Endometrium (tissue), 2 donors: ENCODE data around the gene ELMO1.

Source experiments
- FAIRE-seq: peaks from 2 replicates; lab custom pipeline; 2012; peaks lifted over from hg19 to GRCh38; lab: Jason Lieb, UNC
- donor health status: control.
- donor health status: control.

The ELMO1 gene

GRCh38 chr7:37368540-37368939 lies 80.1 kb downstream of the ELMO1 start:
- FAIRE-seq: no peak

GRCh38 chr7:37367010-37367409 lies 81.7 kb downstream of the ELMO1 start:
- FAIRE-seq: no peak

- no peak for FAIRE-seq
Measured at GRCh38 chr7:37366445-37366844, 82.2 kb downstream of the ELMO1 start.

DNA sequence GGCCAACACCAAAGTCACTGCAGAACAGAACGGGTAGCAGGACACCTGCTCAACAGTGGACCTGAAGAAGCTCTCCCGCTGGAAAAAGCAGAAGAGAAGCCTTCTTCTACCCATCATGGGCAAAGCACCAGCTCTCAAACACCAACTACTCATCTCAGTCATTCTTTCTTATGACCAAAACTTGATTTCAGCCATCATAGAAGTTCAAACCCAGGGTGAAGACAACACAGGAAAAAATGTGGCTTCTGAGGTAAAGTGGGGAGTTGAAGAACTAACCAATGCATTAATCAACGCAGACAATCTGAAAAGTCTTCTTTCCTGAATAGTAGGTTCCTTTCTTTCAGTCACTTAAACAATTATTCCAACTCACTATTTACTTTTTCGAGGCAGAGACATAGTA lies 83.3 kb downstream of the ELMO1 start:
- no peak for FAIRE-seq

DNA sequence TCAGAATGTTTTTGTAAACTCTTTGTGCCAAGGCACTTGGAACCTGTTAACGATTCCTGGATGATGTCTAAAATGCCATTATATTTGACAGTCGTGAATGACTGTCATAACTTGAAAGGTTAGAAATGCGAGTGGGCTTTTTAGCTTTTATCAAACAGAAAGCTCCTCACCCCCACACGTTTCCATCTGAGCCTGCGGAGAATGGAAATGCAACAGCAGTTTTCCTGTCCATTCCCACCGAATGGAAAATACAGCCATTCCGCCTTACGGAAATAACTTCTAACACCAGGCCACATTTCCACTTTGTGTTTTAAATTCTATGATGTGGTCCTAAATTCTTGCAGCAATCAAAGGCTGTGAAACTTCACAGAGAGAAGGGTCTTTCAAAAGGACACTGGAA lies 83.8 kb downstream of the ELMO1 start:
- FAIRE-seq: no peak

DNA sequence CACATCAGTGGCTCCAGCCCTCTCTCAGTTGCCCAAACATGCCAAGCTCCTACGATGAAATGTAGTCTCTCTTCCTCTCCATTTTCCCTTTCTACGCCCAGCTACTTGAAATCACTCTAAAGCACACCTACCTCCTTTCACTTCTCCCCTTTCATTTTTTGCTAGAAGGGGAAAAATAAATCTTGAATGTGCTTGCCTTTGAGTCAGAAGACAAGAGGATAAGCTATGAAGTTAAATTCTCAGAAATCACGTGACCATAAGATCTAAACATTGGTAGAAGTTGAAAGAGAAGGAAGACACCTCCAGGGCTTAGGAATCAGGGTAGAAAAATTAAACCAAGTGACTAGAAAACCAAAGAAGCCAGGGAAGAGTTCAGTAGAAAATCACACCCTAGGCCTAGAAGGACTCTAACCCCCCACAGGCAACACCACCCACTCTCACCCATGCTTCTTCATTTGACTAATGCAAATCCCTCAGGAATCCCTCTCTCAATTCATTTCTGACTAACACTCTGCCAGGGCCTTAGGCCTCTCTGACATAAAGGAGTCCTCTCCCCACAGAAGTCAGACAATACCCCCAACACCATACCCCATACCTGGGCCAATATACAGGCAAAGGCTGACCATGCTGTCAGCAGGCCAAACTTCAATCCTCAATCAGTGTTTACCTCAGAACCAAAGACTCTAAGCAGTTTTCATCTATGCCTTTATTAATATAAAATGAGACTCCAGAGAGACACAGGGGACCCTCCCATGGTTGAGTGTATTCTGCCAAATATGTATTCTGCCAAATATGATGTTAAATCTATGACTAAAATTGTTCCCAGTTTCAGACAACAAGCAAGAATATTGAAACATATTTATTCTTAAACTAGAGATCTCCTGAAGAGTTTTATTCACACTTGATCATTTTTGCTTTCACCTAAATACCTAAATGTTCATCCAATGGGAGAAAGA lies 84.8 kb downstream of the ELMO1 start:
- FAIRE-seq: no peak

DNA sequence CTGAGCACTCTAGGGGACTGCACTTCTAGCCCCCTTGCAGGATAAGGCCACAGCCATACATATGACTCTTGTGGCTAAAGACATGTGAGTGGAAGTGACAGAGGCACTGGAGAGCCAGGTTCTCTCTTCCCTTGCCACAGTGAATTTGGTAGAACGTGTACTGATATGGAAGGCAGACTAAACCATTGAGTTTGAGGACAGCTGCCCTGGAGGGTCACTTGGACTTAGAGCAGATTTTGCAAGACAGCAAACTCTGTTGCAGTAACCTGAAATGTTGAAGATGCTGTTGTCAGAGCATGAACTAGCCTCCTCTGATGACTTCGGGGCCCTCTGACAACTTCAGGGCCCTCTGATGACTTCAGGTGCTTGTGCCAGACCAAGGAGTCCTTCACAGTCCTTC lies 85.9 kb downstream of the ELMO1 start:
- FAIRE-seq: no peak

- FAIRE-seq: no peak
Measured at GRCh38 chr7:37360484-37360883, 88.2 kb downstream of the ELMO1 start.

GRCh38 chr7:37359662-37360444 lies 88.8 kb downstream of the ELMO1 start:
- no peak for FAIRE-seq

- FAIRE-seq: no peak
Measured at GRCh38 chr7:37359180-37359579, 89.5 kb downstream of the ELMO1 start.

GRCh38 chr7:37357637-37357996 lies 91.0 kb downstream of the ELMO1 start:
- FAIRE-seq: no peak

GRCh38 chr7:37356911-37357636 lies 91.6 kb downstream of the ELMO1 start:
- FAIRE-seq: no peak

DNA sequence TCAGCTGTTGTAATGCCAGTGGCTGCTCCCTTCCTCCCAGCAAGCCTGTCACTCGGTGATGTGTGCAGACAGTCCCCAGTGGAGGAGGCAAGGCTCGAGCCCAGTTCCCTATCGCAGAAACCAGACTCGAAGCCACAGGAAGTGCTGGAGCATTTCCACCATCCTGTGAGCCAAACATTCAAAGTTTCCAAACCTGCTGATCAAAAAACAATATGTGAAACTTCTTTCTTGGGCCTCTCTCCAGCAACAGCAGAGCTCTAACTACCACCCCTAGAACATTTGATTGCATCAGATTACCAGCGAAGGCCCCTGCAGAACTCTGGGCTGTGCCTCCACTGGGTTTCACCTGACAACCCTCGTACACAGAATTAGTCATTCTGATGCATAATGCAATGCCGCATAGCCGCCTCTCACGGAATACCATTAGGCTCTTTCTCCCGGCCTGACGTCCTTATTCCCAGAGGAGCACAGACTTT lies 94.0 kb downstream of the ELMO1 start:
- FAIRE-seq: no peak

DNA sequence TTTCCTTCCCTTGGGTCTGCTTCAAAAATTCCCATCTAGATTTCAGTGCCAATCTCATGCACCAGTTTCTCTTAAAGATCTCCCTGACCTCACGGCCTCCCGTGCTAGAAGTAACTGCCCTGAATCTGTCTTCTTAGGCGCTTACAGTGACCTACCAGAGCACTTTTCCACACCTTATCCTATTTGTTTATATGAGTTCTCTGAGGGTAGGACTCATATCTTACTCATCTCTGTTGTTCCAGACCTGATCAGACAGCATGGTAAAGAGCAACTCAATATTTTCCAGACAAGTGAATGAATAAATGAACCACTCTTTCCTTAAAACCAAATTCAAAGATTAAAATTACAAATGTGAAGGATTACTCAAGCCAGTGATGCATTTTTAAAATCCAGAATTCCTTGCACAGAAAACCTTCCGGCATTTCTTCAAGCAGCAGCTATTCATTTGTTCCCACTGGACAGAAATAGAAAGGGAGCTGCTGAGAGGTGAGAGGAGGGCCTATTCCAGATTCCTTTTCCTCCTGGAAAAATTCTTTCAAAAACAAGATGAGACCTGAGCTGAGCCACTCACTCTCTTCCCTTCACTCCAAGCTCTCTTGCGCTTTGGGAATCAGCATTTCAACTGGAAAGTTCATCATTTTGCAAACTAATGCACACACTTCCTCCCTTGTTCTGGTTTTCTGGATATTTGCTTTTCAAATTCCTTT lies 94.6 kb downstream of the ELMO1 start:
- no peak for FAIRE-seq

GRCh38 chr7:37352974-37353948 lies 95.4 kb downstream of the ELMO1 start:
- no peak for FAIRE-seq

GRCh38 chr7:37352251-37352880 lies 96.3 kb downstream of the ELMO1 start:
- FAIRE-seq: no peak

- no peak for FAIRE-seq
Measured at GRCh38 chr7:37351716-37352115, 96.9 kb downstream of the ELMO1 start.

GRCh38 chr7:37349979-37350590 lies 98.6 kb downstream of the ELMO1 start:
- FAIRE-seq: no peak

- FAIRE-seq: no peak
Measured at GRCh38 chr7:37348982-37349381, 99.7 kb downstream of the ELMO1 start.

- FAIRE-seq: no peak
Measured at GRCh38 chr7:37346761-37347160, 101.9 kb downstream of the ELMO1 start.
